Endothelial cell of umbilical vein (primary cell): ENCODE results near the gene CEP72. TPM values are rescaled to one million over a fixed set of nuclear protein-coding genes. Genes with fewer than 3 reads are reported as not detected.

ENCODE experiments used
- BruUV-seq: library from RNA; stranded (reverse); fragments of 400-500 nt; replicated peaks from 2 replicates; lab custom pipeline; 2021; lab: Mats Ljungman, UMichigan
- CTCF ChIA-PET: fragments of 300-600, 350-600 bp; sonication (Branson Sonifier 250); formaldehyde crosslinking; loops from one replicate; lab custom pipeline; 2021; ENCODE audit warnings: antibody characterized with exemption, inconsistent platforms; lab: Charles Lee
- POLR2A ChIA-PET: fragments of 300-600, 350-600 bp; sonication (Branson Sonifier 250); formaldehyde crosslinking; loops from one replicate; lab custom pipeline; 2021; ENCODE audit warnings: antibody characterized with exemption, inconsistent platforms; lab: Charles Lee
- DNase-seq: peaks from one replicate; pipeline ENCODE4 v3.0.0-alpha.2; 2011; ENCODE audit warnings: low read depth, low spot score
- FAIRE-seq: peaks from 2 replicates; lab custom pipeline; 2011; peaks lifted over from hg19 to GRCh38; lab: Jason Lieb, UNC
- H2AFZ ChIP-seq: 2 replicates; pipeline ENCODE4 v1.6.0; 2012; ENCODE audit warnings: low read depth, low read length, control low read depth, inconsistent platforms
- H3K27ac ChIP-seq: 2 replicates; pipeline ENCODE4 v1.5.1; 2011; ENCODE audit warnings: low read depth, mild to moderate bottlenecking, control low read depth, low read length, moderate library complexity; ENCODE audit not compliant: insufficient read depth
- H3K27me3 ChIP-seq, 2 experiments: 2 replicates each; pipeline versions ENCODE4 v1.6.0 to v1.6.1; 2011; ENCODE audit warnings: low read length in 2 of 2, mixed read lengths in 1 of 2; ENCODE audit not compliant: control insufficient read depth in 2 of 2, insufficient read depth in 2 of 2
- H3K36me3 ChIP-seq, 2 experiments: 2 replicates in 1 of 2; 3 replicates in 1 of 2; pipeline ENCODE4 v1.5.1; 2011; ENCODE audit warnings: low read length in 2 of 2, mild to moderate bottlenecking in 1 of 2, moderate library complexity in 1 of 2; ENCODE audit not compliant: control insufficient read depth in 2 of 2, insufficient read depth in 2 of 2; ENCODE audit errors: extremely low read depth in 1 of 2
- H3K4me1 ChIP-seq: 3 replicates; pipeline ENCODE4 v1.5.1; 2011; ENCODE audit warnings: mild to moderate bottlenecking, low read length; ENCODE audit not compliant: control insufficient read depth, insufficient read depth; ENCODE audit errors: extremely low read depth
- H3K4me2 ChIP-seq: 2 replicates; pipeline ENCODE4 v1.6.1; 2011; ENCODE audit warnings: low read length, control low read depth, mixed read lengths; ENCODE audit not compliant: insufficient read depth
- H3K4me3 ChIP-seq, 3 experiments: fragments of 200-600 bp in 1 of 3; sonication (generic), shearing (Covaris generic) in 1 of 3; replicated peaks in 1 of 3; 2 replicates each; pipeline ENCODE4 v1.5.1; 2011 to 2016; ENCODE audit warnings: control low read depth in 3 of 3, low read length in 3 of 3, mild to moderate bottlenecking in 2 of 3, inconsistent platforms in 1 of 3, low read depth in 1 of 3, moderate library complexity in 1 of 3; ENCODE audit not compliant: insufficient read depth in 1 of 3
- H3K79me2 ChIP-seq: 2 replicates; pipeline ENCODE4 v1.6.0; 2012; ENCODE audit warnings: low read length, inconsistent platforms; ENCODE audit not compliant: control insufficient read depth, insufficient read depth
- H3K9ac ChIP-seq: replicated peaks from 2 replicates; pipeline ENCODE3; 2011; ENCODE audit warnings: low read length, control low read depth; ENCODE audit not compliant: insufficient read depth; ENCODE audit errors: extremely low read depth
- H3K9me1 ChIP-seq: replicated peaks from 3 replicates; pipeline ENCODE4 v1.6.0; 2011; ENCODE audit warnings: mild to moderate bottlenecking, low read length; ENCODE audit not compliant: control insufficient read depth, insufficient read depth; ENCODE audit errors: extremely low read depth
- H3K9me3 ChIP-seq: replicated peaks from 2 replicates; pipeline ENCODE4 v1.5.1; 2012; ENCODE audit warnings: low read length, inconsistent platforms; ENCODE audit not compliant: control insufficient read depth, insufficient read depth
- H4K20me1 ChIP-seq: replicated peaks from 2 replicates; pipeline ENCODE3; 2011; ENCODE audit warnings: mild to moderate bottlenecking, low read length; ENCODE audit not compliant: control insufficient read depth, insufficient read depth; ENCODE audit errors: extremely low read depth
- CTCF ChIP-seq, 2 donors: IDR thresholded peaks; 1 replicate in 1 of 2; 2 replicates in 1 of 2; pipeline ENCODE4 v1.5.1; 2011; ENCODE audit warnings: low read length in 2 of 2, mild to moderate bottlenecking in 2 of 2, moderate library complexity in 2 of 2, control low read depth in 1 of 2, inconsistent platforms in 1 of 2, low read depth in 1 of 2; ENCODE audit not compliant: insufficient read depth in 1 of 2; ENCODE audit errors: extremely low read depth in 1 of 2
- EZH2 ChIP-seq: IDR thresholded peaks from 2 replicates; pipeline ENCODE4 v1.6.1; 2012; ENCODE audit warnings: borderline replicate concordance, low read depth, mild to moderate bottlenecking, moderate library complexity, low read length, inconsistent platforms; ENCODE audit not compliant: severe bottlenecking
- FOS ChIP-seq: IDR thresholded peaks from 2 replicates; pipeline ENCODE4 v1.6.1; 2011; ENCODE audit warnings: mild to moderate bottlenecking, low read length, moderate library complexity, borderline replicate concordance; ENCODE audit not compliant: insufficient read depth
- JUN ChIP-seq: IDR thresholded peaks from 2 replicates; pipeline ENCODE4 v1.6.1; 2011; ENCODE audit warnings: borderline replicate concordance, low read depth; ENCODE audit not compliant: insufficient read length, insufficient read depth
- MAX ChIP-seq: IDR thresholded peaks from 2 replicates; pipeline ENCODE4 v1.6.1; 2011; ENCODE audit not compliant: insufficient read depth, insufficient read length
- POLR2A ChIP-seq: IDR thresholded peaks from 2 replicates; pipeline ENCODE4 v1.6.1; 2012; ENCODE audit warnings: low read depth, mild to moderate bottlenecking, control low read depth, low read length
- POLR2AphosphoS5 ChIP-seq: IDR thresholded peaks from 2 replicates; pipeline ENCODE4 v1.6.1; 2012; ENCODE audit warnings: low read depth, mild to moderate bottlenecking, control low read depth, low read length, moderate library complexity; ENCODE audit not compliant: insufficient read depth
- dilution Hi-C: fragments of 300-500 bp; cut with MboI; formaldehyde crosslinking; loops from one replicate; pipeline ENCODE4 v1.15.0; 2019; ENCODE audit warnings: low sequenced_read_pairs; ENCODE audit not compliant: extremely low pct_ligation_motif_present
- intact Hi-C: fragments of 100-400 bp; cut with micrococcal nuclease; formaldehyde crosslinking; loops from one replicate; pipeline ENCODE4 v1.10.0; 2022
- polyA plus RNA-seq, 4 experiments: library from polyadenylated mRNA; depleted of rRNA in 3 of 4; stranded (reverse) in 3 of 4; unstranded in 1 of 4; fragments of >200 nt; gene quantifications; 2 replicates each; pipeline versions ENCODE4 v1.2.1 to v1.2.3, GENCODE V29; 2011 to 2012; ENCODE audit warnings: missing spikeins in 1 of 4
- total RNA-seq: library from RNA; stranded (reverse); gene quantifications from 2 replicates; pipeline ENCODE4 v1.2.3, GENCODE V29; 2021

The CEP72 gene
- total and polyA plus RNA-seq, 2 donors (not counting 3 experiments of a cell fraction or from before 2014, with no cell fraction given): 2.9 to 9.5 TPM

GRCh38 chr5:591746-592145, 20.4 kb upstream of the CEP72 start:
- Histone ChIP-seq H3K9me3 (no peaks in the 10 kb centered on the region), H3K79me2 (no peaks in the 10 kb centered on the region), H2AFZ (no peak overlapping the region), H3K9me1 (no peaks in the 10 kb centered on the region), H3K4me1 (no peaks in the 10 kb centered on the region), H3K4me3 (no peak overlapping the region), H3K36me3 (no peaks in the 10 kb centered on the region), H4K20me1 (no peaks in the 10 kb centered on the region), H3K9ac (no peak overlapping the region), H3K27me3 (peaks cover 6 to 15% of the 10 kb centered on the region in 2 experiments), H3K4me2 (no peak overlapping the region), H3K27ac (no peak overlapping the region)
- CTCF ChIA-PET: no interaction called here
- no peak for DNase-seq
- dilution Hi-C loops (no loop called here), intact Hi-C loops (no loop called here)
- FAIRE-seq: no peak
- no peak for TF ChIP-seq JUN
- no peak for TF ChIP-seq CTCF (IDR thresholded peaks at IDR 0.05; ENCODE audit: extremely low read depth in 1 of 2, insufficient read depth in 1 of 2, low read depth in 1 of 2, low read length in 2 of 2)
- no peak for TF ChIP-seq POLR2AphosphoS5
- no peak for TF ChIP-seq POLR2A
- no peak for TF ChIP-seq EZH2
- TF ChIP-seq MAX: no peak
- no peak for TF ChIP-seq FOS
- POLR2A ChIA-PET: no interaction called here
- BruUV-seq: no TSS peak
